ENCODE measurements around the gene OBSCN. TPM values are rescaled to one million over a fixed set of nuclear protein-coding genes. Genes with fewer than 3 reads are reported as not detected.

Gene OBSCN
- total RNA-seq, 1 experiment from 2014 or later = 10.5 TPM

GRCh38 chr1:228310162-228310792 is 102.4 kb downstream of the OBSCN start:
- no peak for ATAC-seq
- Histone ChIP-seq H3K36me3 (ENCODE audit: control insufficient read depth, insufficient read depth, low read length) (no peaks in the 10 kb centered on the region), H3K27me3 (ENCODE audit: control insufficient read depth, insufficient read depth, low read length) (no peaks in the 10 kb centered on the region), H3K9me3 (ENCODE audit: control insufficient read depth, insufficient read depth, low read depth, low read length) (no peaks in the 10 kb centered on the region), H3K4me1 (ENCODE audit: control insufficient read depth, insufficient read depth, low read length) (no peaks in the 10 kb centered on the region), H3K27ac (ENCODE audit: low read length) (no peak overlapping the region), H3K4me3 (ENCODE audit: low read depth in 2 of 2, low read length in 2 of 2) (no peak overlapping the region)
- CTCF ChIA-PET = no interaction called here
- POLR2A ChIA-PET = no interaction called here
- TF ChIP-seq, protein P1, sequence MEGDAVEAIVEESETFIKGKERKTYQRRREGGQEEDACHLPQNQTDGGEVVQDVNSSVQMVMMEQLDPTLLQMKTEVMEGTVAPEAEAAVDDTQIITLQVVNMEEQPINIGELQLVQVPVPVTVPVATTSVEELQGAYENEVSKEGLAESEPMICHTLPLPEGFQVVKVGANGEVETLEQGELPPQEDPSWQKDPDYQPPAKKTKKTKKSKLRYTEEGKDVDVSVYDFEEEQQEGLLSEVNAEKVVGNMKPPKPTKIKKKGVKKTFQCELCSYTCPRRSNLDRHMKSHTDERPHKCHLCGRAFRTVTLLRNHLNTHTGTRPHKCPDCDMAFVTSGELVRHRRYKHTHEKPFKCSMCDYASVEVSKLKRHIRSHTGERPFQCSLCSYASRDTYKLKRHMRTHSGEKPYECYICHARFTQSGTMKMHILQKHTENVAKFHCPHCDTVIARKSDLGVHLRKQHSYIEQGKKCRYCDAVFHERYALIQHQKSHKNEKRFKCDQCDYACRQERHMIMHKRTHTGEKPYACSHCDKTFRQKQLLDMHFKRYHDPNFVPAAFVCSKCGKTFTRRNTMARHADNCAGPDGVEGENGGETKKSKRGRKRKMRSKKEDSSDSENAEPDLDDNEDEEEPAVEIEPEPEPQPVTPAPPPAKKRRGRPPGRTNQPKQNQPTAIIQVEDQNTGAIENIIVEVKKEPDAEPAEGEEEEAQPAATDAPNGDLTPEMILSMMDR (IDR thresholded peaks at IDR 0.05) = no peak
- no peak for TF ChIP-seq TCF7L2 (IDR thresholded peaks at IDR 0.05; ENCODE audit: low read depth, low read length)
- intact Hi-C loops (cut with micrococcal nuclease; ENCODE audit: unreplicated experiment) = no loop called here
- BruUV-seq (replicated peaks) = no TSS peak
- in situ Hi-C loops (cut with HindIII; ENCODE audit: low pct_unique_long_range_greater_than_20kb, low sequenced_read_pairs) = no loop called here
- DNase-seq (ENCODE audit: low read depth, low spot score) = no peak

DNA sequence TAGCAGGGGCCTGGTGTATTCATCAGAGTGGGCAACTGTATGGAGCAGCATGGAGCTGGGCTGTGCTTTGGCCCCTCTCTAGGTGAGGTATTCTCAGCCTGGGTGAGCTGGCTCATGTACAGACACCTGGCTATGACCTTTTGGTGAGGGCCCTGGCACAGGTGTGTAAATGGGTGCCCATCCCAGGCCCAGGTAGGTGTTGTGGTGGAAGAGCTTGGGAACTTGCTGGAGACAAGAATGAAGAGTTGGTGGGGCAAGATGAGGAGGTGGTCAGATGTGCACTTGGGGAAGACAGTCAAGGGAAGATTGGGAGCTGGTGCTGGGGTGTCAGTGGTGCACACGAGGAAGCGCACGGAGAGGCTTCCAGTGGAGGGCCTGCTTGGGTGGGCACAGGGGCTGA is 103.2 kb downstream of the OBSCN start:
- Histone ChIP-seq H3K27ac (ENCODE audit: low read length) (no peak overlapping the region), H3K9me3 (ENCODE audit: control insufficient read depth, insufficient read depth, low read depth, low read length) (no peaks in the 10 kb centered on the region), H3K36me3 (ENCODE audit: control insufficient read depth, insufficient read depth, low read length) (no peaks in the 10 kb centered on the region), H3K4me1 (ENCODE audit: control insufficient read depth, insufficient read depth, low read length) (no peaks in the 10 kb centered on the region), H3K27me3 (ENCODE audit: control insufficient read depth, insufficient read depth, low read length) (no peaks in the 10 kb centered on the region), H3K4me3 (ENCODE audit: low read depth in 2 of 2, low read length in 2 of 2) (no peak overlapping the region)
- POLR2A ChIA-PET = no interaction called here
- DNase-seq (ENCODE audit: low read depth, low spot score) = no peak
- in situ Hi-C loops (cut with HindIII; ENCODE audit: low pct_unique_long_range_greater_than_20kb, low sequenced_read_pairs) = no loop called here
- CTCF ChIA-PET = no interaction called here
- TF ChIP-seq SIN3A (IDR thresholded peaks at IDR 0.05; ENCODE audit: borderline replicate concordance, insufficient read depth, low read depth, low read length) (no peak), TCF7L2 (IDR thresholded peaks at IDR 0.05; ENCODE audit: low read depth, low read length) (no peak), POLR2AphosphoS5 (IDR thresholded peaks at IDR 0.05; ENCODE audit: low read depth, low read length) (no peak)
- TF ChIP-seq, protein P2, sequence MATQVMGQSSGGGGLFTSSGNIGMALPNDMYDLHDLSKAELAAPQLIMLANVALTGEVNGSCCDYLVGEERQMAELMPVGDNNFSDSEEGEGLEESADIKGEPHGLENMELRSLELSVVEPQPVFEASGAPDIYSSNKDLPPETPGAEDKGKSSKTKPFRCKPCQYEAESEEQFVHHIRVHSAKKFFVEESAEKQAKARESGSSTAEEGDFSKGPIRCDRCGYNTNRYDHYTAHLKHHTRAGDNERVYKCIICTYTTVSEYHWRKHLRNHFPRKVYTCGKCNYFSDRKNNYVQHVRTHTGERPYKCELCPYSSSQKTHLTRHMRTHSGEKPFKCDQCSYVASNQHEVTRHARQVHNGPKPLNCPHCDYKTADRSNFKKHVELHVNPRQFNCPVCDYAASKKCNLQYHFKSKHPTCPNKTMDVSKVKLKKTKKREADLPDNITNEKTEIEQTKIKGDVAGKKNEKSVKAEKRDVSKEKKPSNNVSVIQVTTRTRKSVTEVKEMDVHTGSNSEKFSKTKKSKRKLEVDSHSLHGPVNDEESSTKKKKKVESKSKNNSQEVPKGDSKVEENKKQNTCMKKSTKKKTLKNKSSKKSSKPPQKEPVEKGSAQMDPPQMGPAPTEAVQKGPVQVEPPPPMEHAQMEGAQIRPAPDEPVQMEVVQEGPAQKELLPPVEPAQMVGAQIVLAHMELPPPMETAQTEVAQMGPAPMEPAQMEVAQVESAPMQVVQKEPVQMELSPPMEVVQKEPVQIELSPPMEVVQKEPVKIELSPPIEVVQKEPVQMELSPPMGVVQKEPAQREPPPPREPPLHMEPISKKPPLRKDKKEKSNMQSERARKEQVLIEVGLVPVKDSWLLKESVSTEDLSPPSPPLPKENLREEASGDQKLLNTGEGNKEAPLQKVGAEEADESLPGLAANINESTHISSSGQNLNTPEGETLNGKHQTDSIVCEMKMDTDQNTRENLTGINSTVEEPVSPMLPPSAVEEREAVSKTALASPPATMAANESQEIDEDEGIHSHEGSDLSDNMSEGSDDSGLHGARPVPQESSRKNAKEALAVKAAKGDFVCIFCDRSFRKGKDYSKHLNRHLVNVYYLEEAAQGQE (IDR thresholded peaks at IDR 0.05; ENCODE audit: insufficient read depth in 1 of 2, low read depth in 2 of 2, low read length in 1 of 2) = no peak
- TF ChIP-seq, protein P1 (IDR thresholded peaks at IDR 0.05) = no peak
- intact Hi-C loops (cut with micrococcal nuclease; ENCODE audit: unreplicated experiment) = no loop called here
- no peak for ATAC-seq
- BruUV-seq (replicated peaks) = no TSS peak
